SK-N-DZ (cell line): ENCODE results near the gene ATP6V1F.

Experiments
- DNase-seq: peaks from one replicate; pipeline ENCODE4 v3.0.0-alpha.2; 2015; ENCODE audit warnings: low spot score

ATP6V1F gene

DNA sequence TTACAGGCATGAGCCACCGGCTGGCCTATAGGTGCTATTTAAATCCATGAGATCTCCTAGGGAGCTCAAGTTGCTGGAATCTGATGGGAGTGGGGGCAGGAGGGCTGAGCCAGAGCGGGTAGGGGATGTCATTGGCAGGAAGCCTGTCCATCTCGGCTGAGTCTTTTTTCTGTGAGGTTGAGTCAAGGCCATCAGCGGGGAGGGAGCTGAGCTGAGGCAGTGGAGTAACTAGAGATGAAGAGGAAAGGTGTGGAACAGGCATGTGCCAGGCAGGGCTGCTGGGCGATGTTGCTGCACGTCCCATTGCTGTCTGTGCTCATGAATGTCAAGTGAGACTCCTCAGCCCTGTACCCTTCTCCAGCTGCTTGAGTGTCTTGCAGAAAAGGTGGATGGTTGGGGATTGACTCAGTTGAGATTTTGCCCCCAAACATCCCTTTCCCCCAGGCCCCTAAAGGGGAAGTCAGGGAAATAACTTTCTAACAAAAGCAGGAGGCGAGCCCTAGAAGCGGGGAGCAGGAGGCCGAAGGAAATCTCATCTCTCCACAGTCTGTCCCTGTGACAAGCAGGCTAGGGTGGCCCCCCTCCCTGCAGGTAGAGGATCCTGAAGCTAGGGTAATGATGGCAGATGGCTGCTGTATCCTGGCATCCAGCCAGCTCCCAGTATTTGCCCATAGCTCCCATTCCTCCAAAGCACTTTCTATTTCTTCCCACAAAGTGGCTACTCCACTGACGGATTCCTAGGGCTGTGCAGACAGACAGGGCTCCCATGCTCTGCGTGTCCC lies 5.4 kb downstream of the ATP6V1F start:
- DNase-seq: no peak

DNA sequence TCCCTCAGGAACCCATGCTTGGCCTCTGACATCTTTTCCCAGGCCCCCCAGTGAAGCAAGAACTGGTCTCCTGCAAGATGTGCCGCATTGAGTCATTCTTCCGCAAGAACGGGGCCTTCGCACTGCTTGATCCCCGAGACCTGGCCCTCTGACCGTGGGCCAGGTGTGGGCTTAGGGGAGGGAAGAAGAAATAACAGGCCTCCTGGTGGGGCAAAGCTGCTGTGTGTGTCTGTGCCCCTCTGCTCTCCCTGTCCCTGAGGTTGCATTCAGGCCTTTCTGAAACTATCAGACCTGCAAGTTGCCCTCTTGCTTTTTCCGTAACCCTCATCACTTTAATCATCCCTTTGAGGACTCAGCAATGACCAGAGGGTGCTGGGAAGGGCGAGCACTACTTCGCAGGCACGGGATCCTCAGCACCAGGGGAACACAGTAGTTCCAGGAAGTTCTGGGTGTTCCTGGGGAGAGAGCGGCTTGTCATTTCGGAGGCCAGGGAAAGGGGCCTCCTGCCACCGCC lies 6.0 kb downstream of the ATP6V1F start:
- no peak for DNase-seq

DNA sequence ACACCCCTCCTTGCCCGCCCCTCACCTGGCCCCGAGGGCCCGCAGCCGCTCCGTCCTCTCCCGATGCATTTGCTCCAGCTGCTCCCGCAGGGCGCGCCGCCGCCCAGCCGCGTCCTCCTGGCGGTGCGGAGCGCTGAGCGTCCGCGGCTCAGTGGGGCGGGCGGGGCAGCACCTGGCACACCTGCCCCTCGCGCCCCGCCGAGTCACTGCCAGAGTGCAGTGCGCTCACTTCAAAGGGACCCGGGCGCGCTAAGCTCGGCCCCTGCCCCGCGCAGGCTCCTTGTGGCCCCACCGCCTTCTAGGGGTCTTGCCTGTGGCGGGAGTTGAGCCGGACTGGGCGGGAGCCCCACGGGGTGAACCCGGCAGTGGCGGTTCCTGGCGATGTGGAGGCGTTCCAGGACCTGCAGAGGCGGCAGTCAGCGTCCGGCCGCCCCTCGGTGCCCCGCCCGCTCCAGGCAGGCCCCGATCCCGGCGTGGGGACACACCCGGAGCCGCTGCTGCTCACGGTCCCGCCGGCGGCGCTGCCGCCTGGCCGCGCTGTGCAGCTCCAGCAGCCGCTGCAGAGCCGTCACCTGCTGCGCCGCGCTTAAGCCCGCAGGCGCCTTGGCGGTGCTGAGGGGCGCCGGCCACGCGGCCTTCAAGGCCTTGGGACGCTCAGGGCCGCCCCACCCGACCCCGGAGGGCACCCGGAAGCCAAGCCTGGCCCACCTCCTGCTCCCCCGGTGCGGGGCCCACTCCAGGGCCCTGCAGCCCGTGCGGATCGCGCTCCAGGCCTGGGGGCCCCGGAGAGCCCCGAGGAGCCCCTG lies 6.7 kb downstream of the ATP6V1F start:
- peak; percentile 59 for DNase-seq

DNA sequence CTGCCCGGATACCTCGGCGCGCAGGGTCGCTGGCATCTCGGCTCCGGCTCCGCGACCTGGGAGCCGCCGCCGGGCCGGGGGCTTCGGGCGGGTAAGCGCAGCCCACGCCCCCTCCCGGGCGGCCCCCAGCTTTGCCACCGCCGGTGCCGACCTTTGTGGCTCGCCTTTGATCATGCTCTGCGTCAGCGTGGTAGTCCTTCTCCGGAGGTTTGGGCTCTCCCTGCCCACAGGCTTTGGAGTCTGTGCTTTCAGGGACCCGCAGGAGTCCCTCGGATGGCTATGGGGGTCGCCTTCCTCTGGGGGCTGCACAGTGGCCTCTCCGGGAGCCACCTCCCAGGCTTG lies 7.3 kb downstream of the ATP6V1F start:
- no peak for DNase-seq

DNA sequence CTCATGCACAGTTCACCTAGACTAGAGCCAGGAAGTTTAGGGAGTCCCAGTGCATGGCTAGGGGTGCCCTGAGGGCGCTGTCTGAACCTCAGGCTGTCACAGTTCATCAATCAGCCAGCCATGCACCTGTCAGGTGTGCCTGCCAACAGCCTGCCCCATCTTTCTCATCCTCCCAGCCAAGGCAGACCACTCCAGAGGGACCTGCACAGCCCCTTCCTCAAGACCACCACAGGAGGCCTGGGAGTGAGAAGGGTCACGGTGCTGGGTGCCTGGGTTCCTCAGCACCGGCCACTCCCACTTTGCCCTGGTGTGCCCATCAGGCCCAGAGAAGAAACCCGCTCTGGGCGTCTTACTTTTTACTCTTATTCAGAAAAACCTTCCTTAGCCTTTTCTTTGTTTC lies 8.4 kb downstream of the ATP6V1F start:
- DNase-seq: no peak

DNA sequence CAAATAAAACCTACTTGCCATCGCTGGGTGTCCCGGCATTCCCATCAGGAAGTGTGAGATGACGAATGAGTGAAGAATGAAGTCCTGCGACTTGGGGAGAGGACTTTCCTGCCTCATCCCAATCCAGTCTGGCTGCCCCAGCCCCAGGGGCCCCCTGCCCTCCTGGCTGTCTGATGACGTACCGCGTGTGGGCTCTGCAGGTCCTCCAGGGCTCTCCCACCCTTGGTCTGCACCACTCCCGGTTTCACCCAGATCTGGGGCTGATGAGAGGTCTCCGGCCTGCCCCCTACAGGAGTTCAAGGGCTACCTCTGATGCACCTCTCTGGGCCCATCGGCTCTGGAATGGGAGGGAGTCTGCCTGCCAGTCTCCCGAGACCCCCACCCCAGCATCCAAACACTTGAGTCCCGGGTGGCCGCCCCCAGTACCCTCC lies 9.8 kb downstream of the ATP6V1F start:
- no peak for DNase-seq

DNA sequence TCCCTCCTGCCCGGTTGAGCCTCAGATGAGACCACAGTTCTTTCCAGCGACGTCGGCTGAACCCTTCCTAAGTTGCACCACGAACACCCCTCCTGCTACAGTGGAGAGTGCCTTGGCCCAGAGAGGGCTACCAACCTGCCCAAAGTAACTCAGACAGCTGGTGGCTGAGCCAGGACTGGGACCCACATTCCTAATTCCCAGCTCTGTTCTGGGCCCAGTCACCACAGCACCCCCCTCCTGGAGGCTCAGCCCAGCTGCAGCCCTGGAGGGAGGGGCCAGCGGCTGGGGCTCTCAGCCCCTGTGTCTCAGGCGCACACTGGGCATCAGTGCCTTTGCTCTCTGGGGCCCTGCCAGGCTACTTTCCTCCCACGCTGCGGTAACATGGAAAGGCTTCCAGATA lies 10.6 kb downstream of the ATP6V1F start:
- DNase-seq: no peak

DNA sequence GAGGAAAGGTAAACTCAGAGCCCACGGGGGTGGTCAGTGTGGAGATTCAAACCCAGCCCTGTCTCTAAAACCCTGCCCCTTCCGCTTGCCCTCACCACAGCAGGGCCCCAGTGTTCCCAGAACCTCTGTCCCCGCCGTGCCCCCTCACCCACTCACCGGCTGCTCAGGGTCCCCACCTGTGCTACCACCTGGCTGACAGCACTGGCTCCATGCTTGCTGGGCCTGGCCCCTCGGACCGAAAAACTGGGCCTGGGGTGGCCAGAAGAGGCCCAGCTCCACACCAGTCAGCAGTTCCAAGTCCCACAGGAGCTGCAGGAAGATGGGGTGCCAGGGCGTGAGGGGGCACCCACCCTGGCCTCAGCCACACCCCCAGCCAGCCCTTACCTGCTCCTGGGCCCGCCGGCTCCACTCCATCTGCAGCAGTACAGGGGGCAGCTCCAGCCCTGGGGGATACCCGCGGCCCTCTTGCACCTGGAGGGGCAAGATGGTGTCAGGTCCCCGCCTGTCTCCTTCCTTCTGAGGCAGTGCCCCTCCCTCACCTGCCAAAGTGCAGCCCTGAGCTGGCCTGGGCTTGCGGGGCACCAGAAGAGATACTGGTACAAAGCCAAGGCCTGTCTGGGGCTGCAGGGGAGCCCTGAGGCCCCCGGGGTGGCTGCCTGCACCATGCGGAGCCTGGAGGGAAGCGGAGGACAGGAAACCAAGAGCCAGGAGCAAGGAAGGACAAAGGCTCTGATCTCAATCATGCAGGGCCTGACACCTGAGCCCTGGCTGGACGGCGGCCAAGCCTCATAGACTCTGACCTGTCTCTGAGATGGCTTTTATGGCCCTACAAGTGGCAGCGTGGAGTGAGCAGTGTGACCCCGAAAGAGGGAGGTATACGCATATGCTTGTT lies 11.7 kb downstream of the ATP6V1F start:
- no peak for DNase-seq

DNA sequence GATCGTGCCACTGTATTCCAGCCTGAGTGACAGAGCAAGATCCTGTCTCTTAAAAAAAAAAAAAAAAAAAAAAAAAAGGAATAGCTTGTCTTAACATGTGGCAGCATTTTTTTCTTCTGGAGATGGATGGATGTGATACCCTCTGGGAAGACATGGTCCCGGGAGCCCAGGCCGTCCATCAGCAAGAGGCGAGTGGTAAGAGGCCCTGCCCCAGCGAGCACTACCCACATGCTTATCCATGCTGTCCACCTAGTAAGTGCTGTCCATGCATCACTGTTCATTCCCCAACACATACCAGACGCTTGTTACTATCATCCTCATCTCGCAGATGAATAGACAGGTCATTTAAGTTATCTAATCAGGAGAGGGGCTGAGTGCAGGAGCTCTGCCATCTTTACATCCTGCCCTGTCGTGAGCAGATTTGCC lies 12.9 kb downstream of the ATP6V1F start:
- DNase-seq: peak; percentile 87

DNA sequence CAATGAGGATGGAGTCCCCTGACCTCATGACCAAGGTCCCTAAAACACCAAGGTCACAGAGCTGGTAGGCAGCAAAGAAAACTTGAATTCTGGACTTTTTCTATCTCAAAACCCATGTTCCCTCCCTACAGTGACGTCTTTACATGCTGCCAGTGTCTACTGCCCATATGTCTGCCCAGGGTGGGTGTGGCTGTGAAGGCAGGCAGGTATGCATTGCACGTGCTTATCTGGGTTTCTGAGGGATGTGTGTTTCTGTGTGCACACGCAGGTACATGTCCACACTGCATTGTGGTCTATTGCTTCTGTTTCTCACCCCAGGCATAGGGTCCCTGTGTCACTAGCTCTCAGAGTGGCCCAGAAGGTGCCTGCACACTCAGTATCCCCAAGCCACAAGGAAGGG lies 13.5 kb downstream of the ATP6V1F start:
- DNase-seq: no peak

DNA sequence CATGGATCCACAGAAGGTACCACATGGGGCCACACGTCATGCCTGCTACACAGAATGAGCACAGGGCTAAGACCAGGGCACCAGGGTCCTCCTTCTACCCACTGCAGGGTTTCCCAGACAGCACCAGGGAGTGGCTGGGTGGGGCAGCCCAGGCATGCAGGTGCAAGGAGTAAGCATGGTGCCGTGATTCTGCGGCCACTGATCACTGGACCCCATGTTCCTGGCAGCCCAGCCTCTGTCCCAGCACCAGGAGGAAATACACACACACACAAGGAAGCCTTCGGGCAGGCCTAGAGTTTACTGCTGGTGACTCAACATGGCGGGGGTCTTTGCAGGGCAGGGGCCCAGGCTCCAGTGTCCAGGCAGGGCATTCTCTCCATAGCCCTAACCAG lies 13.9 kb downstream of the ATP6V1F start:
- no peak for DNase-seq

DNA sequence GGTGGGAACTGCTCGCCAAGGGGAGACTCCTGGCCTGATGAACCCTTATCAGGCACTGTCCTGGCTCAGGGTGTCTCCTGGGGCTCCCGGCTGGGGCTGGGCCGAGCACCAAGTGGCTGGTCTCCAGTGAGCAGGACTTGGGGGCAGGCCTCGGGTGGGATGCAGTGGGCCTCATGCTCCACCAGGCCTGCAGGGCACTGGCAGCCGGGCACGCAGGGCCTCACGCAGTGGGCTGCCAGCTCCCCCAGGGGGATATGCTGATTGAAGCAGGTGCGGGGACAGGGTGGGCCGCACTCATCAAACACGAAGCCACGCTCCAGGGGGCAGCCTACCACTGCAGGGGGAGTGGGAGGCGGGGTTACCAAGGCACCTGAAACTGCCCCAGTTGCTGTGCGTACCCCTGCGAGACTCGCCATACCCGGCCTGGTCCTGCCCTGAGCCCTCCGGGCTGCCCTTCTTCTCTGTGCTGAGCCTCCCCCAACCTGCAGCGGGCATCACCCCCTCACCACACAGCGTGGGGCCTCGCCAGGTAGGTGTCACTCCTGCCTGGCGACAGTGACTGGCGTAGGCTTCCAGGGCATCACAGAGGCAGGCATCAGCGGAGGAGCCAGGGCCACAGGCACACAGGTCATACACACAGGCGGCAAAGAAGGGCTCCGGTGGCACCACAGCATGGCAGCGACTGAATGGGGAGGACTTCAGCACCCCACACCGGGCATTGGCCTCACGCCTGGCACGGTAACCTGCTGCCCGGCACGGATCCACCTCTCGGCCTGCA lies 14.5 kb downstream of the ATP6V1F start:
- no peak for DNase-seq

DNA sequence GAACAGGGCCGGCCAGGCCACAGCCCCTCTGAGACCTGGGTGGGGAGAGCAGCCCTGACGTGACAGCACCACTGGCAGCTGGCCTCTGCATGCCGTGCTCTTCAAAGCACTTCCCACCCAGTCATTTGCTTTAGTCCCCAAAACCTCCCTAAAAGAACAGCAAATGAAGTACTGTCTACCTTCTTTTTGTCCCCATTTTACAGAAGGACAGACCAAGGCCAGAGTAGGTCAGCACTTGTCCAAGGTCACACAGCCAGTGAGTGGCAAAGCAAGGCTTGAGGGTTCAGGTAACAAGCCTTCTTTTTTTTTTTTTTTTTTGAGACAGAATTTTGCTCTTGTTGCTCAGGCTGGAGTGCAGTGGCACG lies 15.1 kb downstream of the ATP6V1F start:
- no peak for DNase-seq

DNA sequence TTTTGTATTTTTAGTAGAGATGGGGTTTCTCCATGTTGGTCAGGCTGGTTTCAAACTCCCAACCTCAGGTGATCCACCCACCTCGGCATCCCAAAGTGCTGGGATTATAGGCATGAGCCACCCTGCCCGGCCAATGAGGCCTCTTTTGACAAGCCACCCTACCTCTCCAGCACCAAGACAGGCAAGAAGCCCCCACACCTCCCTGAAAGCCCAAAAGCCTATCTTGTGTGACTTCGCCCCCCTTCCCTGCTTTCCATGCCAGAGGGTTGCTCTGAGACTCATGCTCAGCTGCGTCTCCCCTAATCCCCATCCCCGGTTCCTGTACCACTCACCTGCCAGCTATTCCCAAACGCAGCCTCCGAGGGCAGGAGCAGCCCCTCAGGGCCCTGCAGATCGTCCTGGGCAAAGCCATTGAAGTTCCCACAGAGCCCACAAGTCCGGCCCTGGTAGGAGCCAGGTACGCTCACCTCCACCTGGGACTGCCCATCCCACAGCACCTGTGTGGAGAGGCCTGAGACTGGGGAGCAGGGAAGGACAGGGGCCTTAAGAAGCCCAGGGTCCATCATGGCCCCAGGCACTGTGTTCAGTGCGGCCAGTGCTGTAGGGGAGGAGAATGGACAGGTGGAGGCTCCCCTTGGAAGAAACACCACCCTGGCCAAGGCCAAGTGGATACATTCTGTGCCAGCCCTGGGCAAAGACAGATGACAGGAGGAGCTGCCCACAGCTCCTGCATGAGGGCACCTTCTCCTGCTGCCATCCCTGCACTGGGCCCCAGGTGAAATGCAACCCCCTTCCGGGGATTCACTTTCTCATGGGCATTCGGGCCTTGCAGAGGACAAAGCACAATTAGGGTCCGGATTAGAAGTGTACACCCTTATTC lies 15.8 kb downstream of the ATP6V1F start:
- DNase-seq: no peak

DNA sequence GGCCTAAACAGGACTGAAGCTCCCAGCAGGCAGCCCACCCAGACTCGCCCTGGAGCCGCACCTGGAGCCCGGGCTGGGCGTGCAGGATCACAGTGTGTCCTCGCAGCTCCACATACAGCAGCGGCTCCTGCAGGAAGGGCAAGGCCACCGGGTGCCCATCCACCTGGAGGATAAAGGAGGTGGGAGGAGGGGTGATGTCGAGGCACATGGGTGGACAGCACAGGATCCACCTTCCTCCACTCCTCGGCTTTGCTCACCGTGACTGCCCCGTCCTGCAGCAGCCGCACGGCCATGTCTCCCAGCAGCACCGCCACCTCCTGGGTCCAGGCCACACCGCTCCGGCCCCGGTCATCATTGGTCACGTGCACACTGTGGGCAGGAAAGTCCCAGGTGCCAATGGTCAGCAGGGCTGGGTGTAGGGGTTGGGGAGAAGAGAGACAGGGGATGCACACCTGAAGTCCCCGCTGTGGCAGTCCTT lies 16.8 kb downstream of the ATP6V1F start:
- DNase-seq: no peak

DNA sequence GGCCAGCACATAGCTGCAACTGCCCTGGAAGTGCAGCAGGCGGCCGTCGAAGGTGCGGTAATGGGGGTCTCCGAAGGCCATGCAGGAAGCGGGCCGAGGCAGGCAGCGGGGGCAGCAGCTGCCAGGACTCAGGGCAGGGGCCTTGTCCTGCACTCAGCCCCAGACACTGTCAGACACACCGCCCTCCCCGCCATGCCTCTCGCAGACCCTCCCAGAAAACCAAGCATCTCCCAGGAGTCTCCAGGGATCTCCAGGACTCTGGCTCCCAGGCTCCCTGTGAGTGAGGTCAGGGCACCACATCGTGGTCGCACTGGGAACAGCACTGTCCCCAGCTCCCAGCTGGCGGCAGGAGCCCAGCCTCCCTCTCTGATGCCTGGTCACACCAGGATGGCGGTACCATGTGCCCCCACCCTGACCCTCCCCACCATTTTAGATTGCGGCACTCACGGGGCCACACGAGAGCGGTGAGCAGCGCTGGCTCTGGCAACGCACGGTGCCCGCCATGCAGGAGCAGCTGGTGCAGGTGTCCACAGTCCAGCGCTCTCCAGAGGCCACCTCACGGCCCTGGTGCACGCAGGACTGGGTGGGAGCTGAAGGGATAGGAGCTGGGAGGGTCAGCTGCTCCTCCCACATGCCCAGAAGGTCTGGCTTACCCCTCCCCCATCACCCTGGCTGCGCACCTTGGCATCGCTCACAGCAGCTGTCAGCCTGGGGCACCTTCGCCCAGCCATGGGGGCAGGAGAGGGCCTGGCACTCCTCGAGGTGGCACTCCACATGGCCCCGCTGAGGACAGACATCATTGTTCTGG lies 17.5 kb downstream of the ATP6V1F start:
- DNase-seq: peak; percentile 88

DNA sequence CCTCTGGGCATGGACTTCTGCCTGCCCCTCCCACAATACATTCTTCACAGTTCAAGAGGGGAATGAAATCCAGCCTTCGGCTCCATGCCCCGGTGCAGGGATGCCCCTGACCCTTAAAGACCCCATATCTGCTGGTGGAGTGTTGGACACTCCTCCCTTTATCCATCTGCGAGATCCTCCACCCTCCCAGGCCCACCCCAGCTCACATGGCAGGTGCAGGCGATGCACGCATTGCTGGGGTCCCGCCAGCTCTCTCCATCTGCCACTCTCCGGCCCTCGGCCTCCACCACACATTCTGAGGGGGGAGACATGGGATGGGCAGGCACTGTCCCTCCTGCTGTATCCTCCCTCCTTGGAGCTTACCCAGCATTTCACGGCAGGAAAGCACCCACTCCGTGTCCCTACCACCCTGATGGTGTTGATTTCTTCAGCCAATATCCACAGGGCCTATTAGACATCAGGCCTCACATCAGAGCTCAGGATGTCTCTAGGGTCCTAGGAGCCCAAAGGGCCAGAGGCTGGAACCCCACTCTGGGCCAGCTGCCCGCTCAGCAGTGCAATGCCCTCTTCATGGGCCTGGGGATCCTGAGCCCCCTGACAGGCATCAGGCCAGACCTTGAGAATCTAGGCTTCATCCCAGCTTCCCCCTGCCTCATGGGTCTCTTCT lies 18.3 kb downstream of the ATP6V1F start:
- DNase-seq: no peak

DNA sequence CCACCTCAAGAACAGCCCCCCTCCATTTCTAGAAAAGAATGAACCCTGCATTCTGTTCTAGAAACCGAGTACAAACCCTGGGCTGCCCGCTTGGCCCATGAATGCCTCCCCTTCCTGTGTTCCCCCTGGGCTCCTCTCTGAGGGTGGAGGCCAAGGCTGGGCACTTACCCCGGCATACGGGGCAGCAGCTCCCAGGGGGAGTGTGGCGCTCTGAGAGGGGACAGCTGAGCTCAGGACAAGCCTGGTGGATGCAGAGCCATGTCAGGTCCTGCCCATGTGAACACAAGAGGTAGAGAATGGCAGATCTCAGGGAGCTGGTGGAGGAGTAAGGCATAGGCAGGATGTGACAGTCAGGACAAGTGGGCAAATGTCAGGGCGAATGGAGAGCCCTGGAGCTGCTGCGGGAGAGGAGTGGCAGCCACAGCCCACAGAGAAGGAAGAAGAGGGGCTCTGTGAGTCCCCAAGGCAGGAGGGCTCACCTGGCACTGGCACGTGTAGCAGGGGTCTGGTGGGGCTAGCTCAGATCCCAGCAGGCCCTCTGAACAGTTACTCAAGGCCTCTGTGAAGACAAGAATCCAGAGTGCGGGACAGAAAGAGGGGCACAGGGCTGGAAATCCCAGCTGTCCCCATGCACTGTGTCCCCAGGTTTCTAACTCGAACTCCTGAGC lies 18.9 kb downstream of the ATP6V1F start:
- no peak for DNase-seq
